GM19099 (cell line): ENCODE data around the gene TCP1.

Source experiments
- POLR2A ChIP-seq: IDR thresholded peaks from 3 replicates; pipeline ENCODE4 v1.6.1; 2011; ENCODE audit warnings: low read depth; ENCODE audit not compliant: insufficient read length; ENCODE audit errors: extremely low read depth

The TCP1 gene

GRCh38 chr6:159800141-159800865, 10.9 kb upstream of the TCP1 start, which contains the start of gene PNLDC1:
Gene PNLDC1 (plus strand): TSS chr6:159800276. CDS start chr6:159800308, 32 bp downstream.
- TF ChIP-seq POLR2A: no peak

- no peak for TF ChIP-seq POLR2A
These were observed 8.2 kb upstream of the TCP1 start for GRCh38 chr6:159797554-159797953.

- TF ChIP-seq POLR2A: no peak
These were observed 1.7 kb upstream of the TCP1 start for GRCh38 chr6:159790956-159791598.

- peak; percentile 67 for TF ChIP-seq POLR2A
These were observed 950 bp upstream of the TCP1 start, which contains the start of gene MRPL18 for GRCh38 chr6:159790149-159790955. Gene MRPL18 (plus strand): TSS chr6:159790467. CDS start chr6:159790588, 121 bp downstream.

GRCh38 chr6:159788753-159789376, 537 bp downstream of the TCP1 start:
- no peak for TF ChIP-seq POLR2A

- no peak for TF ChIP-seq POLR2A
These were observed 1.1 kb downstream of the TCP1 start for GRCh38 chr6:159788276-159788675.

- no peak for TF ChIP-seq POLR2A
These were observed 10.8 kb downstream of the TCP1 start for GRCh38 chr6:159778542-159779103.

- TF ChIP-seq POLR2A: no peak
These were observed 11.3 kb downstream of the TCP1 start for GRCh38 chr6:159778131-159778530.

GRCh38 chr6:159777240-159777904, 12.0 kb downstream of the TCP1 start:
- TF ChIP-seq POLR2A: no peak

GRCh38 chr6:159772196-159772595, 17.2 kb downstream of the TCP1 start:
- TF ChIP-seq POLR2A: no peak

GRCh38 chr6:159769470-159769869, 19.9 kb downstream of the TCP1 start:
- TF ChIP-seq POLR2A: no peak

GRCh38 chr6:159766906-159767305, 22.5 kb downstream of the TCP1 start:
- TF ChIP-seq POLR2A: no peak

- TF ChIP-seq POLR2A: no peak
These were observed 26.6 kb downstream of the TCP1 start for GRCh38 chr6:159762681-159763293.

GRCh38 chr6:159761873-159762680, 27.3 kb downstream of the TCP1 start, which contains the start of gene ACAT2:
Gene ACAT2 (plus strand): TSS chr6:159762045. CDS start chr6:159762088, 43 bp downstream.
- TF ChIP-seq POLR2A: peak; percentile 73
